Memory B cell (primary cell): ENCODE measurements around the gene HNRNPK.

Experiments
- ATAC-seq: fragments of 150-1000 bp; cut with Tn5 transposase; 2 replicates; pipeline ENCODE4 v1.10.0; 2021; ENCODE audit warnings: low read depth, mild to moderate bottlenecking, moderate library complexity
- DNase-seq, 2 donors: peaks; one replicate each; pipeline ENCODE4 v3.0.0; 2022; ENCODE audit warnings: low spot score in 2 of 2
- H3K27ac Mint-ChIP-seq: one replicate; pipeline ENCODE4 v1.8.0; 2022; ENCODE audit warnings: mild to moderate bottlenecking, moderate library complexity, mixed read lengths
- H3K27me3 Mint-ChIP-seq: one replicate; pipeline ENCODE4 v1.8.0; 2022; ENCODE audit warnings: mixed read lengths
- H3K36me3 Mint-ChIP-seq: one replicate; pipeline ENCODE4 v1.8.0; 2022; ENCODE audit warnings: mild to moderate bottlenecking, mixed read lengths
- H3K4me1 Mint-ChIP-seq: one replicate; pipeline ENCODE4 v1.8.0; 2022; ENCODE audit warnings: mixed read lengths
- H3K4me3 Mint-ChIP-seq: one replicate; pipeline ENCODE4 v1.8.0; 2022; ENCODE audit warnings: mild to moderate bottlenecking, moderate library complexity, mixed read lengths
- H3K9me3 Mint-ChIP-seq: one replicate; pipeline ENCODE4 v1.8.0; 2022; ENCODE audit warnings: mixed read lengths

The HNRNPK gene

DNA sequence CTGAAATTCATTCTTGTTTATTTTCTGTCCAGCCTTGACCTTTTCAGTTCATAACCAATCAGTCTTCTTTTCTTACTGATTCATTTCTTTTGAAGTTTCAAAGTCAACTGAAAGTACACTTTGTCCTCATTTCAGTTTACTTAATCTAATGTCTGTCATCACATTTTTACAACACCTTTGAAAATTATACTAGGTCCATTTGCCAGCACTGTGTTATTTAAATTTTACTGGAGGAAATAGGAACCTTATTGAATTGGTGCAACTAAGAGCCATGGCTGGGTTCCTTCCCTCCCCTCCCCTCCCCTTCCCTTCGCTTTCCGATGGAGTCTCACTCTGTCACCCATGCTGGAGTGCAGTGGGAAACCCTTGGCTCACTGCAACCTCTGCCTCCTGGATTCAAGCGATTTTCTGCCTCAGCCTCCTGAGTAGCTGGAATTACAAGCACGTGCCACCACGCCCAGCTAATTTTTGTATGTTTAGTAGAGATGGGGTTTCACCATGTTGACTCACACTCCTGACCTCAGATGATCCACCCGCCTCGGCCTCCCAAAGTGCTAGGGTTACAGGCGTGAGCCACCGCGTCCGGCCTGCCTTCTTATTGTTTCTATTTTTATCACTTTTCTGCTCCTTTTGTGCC is 6.9 kb upstream of the HNRNPK start:
- Mint-ChIP-seq H3K4me1 (peaks cover 15% of the 10 kb centered on the region), H3K27ac (no peak overlapping the region), H3K36me3 (peaks cover 10% of the 10 kb centered on the region), H3K9me3 (no peaks in the 10 kb centered on the region), H3K4me3 (no peak overlapping the region), H3K27me3 (no peaks in the 10 kb centered on the region)
- DNase-seq (no peak), ATAC-seq (no peak)

DNA sequence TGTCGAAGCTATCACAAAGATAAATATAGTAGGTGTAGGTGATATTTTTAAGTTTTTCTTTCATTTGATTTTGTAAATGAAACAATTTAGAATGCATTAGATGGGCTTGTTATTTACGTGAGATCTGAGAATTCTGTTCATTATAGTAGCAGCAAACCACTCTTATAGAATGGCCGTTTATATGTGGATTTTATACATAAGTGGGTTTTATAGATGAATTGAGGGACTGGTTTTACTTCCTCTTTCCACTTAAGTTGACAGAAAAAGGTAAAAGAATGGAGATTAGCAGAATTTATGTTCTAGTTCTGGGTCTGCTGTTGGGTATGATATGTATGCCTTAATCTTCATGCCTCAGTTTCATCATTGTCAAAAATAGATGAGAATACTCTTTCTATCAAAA is 6.2 kb upstream of the HNRNPK start:
- no peaks in the 10 kb centered on the region for H3K27me3 Mint-ChIP-seq
- peaks cover 20% of the 10 kb centered on the region for H3K4me1 Mint-ChIP-seq
- peak overlapping the region; percentile 51 for H3K4me3 Mint-ChIP-seq
- ATAC-seq: peak; percentile 76
- no peak for DNase-seq
- no peaks in the 10 kb centered on the region for H3K9me3 Mint-ChIP-seq
- H3K27ac Mint-ChIP-seq: no peak overlapping the region
- H3K36me3 Mint-ChIP-seq: peaks cover 8% of the 10 kb centered on the region

DNA sequence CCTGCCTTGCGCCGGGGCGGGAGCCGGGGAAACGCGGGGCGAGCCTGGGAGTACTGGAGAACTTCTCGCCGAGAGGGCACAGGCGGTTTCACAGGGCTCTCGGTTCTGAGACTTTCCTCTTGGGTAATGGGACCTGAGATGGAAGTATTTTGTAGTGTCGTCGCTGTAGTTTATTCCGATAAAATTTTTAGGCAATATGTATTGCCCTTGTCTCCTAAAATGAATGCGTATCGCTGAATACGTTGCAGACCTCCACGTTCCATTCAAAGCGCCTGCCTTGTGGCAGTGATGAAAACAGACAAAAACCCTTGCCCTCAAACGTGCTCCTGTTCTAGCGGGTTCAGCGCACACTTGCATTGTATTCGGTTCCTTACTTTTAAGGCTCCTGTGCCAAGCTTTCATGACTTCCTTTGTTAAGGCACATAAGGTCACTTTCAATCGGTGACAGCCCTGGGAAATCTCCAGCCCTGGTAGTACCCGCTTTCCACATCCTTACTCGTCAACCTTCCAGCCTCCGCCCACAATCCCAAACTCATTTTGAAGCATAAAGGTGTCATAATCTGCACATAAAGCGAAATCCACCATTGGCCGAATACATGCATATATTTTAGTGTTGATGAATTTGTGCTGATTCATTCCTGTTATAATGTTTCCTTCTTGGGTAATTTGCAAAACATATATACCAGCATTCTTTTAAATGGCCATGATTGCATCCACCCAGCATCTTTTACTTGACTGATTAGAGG is 1.3 kb upstream of the HNRNPK start:
- H3K9me3 Mint-ChIP-seq: no peaks in the 10 kb centered on the region
- peak overlapping the region; percentile 99 for H3K4me3 Mint-ChIP-seq
- peaks cover 8% of the 10 kb centered on the region for H3K36me3 Mint-ChIP-seq
- no peaks in the 10 kb centered on the region for H3K27me3 Mint-ChIP-seq
- DNase-seq (peak in 1 of 2 donors; percentile 46), ATAC-seq (no peak)
- peaks cover 16% of the 10 kb centered on the region for H3K4me1 Mint-ChIP-seq
- peak overlapping the region; percentile 100 for H3K27ac Mint-ChIP-seq

DNA sequence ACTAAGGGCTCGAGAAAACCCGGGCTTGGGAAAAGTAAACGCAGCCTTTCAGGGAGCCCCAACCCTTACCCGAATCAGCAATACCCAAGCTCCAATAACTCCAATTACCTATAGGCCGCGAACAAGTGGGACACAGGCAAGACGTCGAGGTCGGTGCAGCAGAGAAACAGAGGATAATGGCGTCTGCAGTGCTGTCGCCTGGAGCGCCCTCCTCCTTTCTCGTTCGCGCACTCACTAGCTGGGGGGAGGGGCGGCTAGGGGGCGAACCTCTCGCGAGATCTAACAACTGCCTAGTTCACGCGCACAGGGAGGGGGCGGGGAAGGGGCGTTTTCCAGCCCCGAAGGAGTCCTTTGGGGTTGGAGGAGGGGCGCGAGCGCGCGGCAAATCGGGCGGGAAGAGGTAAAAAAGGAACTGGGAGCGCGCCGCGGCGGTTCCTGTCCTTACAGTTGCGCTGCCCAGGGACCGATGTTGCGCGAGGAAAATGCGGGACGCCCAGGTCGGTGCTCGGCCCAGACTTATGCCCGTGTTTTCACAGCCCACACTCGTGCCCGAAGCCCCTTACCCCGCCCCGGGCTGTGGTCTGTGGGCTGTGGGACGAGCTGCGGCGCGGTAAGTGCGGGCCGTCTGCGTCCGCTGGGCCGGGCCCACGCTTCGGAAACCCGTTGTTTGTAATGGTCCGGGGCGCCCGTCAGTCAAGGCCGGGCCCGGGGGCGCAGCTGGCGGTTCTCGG is 545 bp upstream of the HNRNPK start, which contains the start of gene RMI1:
Gene RMI1 (plus strand): TSS at position 411 of the 731 bp plus-strand sequence. CDS start 20,182 bp downstream, outside the sequence.
- H3K27me3 Mint-ChIP-seq: no peaks in the 10 kb centered on the region
- ATAC-seq: peak; percentile 75
- DNase-seq: peak; percentile 98 to 99
- H3K36me3 Mint-ChIP-seq: peaks cover 13% of the 10 kb centered on the region
- H3K27ac Mint-ChIP-seq: peak within 1 kb of the TSS; percentile 100
- H3K4me3 Mint-ChIP-seq: peak within 1 kb of the TSS; percentile 99
- no peaks in the 10 kb centered on the region for H3K9me3 Mint-ChIP-seq
- H3K4me1 Mint-ChIP-seq: peaks cover 16% of the 10 kb centered on the region

DNA sequence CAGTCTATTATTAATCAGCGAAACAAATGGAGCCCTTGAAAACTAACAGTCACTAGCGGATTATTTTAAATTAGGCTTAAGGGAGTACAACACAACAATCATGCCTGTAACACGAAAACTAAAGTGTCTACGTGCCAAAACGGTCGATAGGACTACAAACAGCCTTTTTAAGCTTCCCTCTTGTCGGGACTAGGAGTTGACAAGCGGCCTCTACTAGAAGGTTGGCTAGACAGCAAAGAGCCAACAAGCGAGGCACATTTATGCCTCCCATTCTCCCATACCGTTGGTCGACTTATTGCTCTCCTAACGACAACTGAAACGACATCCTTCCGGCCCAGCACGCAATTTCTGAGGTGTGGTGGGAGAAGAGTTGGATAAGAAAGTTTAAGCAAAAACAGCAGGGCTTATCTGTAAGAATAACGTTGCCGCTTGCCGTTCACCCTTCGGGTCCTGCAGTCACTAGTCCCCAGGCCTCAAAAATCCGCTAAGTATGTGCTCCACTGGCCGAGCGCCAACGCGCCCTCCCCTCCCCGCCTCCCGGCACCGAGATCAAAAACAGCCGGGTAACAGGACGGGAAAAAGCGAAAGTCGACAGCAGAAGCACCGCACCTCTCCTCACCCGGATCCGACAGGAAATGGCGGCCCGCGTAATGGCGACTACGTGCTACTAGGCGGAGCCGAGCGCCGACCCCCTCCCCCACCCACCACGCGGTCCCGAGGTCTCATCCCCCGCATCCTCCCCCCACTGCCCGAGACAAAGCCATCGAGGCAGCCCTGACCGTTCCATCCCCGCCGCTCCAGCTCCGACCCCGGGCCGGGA is 813 bp downstream of the HNRNPK start:
- Mint-ChIP-seq H3K9me3 (no peaks in the 10 kb centered on the region), H3K4me1 (peaks cover 28% of the 10 kb centered on the region)
- peak; percentile 71 to 73 for DNase-seq

DNA sequence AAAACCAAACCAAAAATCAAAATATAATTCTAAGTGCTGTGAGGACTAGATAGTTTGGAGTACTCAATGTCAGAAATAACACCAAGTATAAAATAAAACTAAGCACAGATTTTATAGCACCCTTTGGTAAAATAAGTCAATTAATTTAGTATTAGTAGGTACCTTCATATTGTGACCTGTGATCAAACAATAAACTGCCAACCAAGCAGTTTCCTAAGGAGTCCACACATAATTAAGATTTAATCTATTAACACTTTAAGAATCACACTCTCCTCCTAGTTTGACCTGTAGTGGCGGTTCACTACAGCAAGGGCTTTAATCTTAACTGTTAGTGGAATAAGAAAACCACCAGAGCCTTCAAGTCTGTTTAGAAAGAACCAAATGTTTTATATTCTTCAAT is 2.8 kb downstream of the HNRNPK start:
- ATAC-seq (no peak), DNase-seq (no peak)
- H3K4me3 Mint-ChIP-seq: no peak overlapping the region
- H3K36me3 Mint-ChIP-seq: peaks cover 31% of the 10 kb centered on the region
- peaks cover 31% of the 10 kb centered on the region for H3K4me1 Mint-ChIP-seq
- no peaks in the 10 kb centered on the region for H3K27me3 Mint-ChIP-seq
- peak overlapping the region; percentile 6 for H3K27ac Mint-ChIP-seq
- no peaks in the 10 kb centered on the region for H3K9me3 Mint-ChIP-seq

More for the DNA sequence above, 813 bp downstream of the HNRNPK start:
- Mint-ChIP-seq H3K27ac (peak overlapping the region; percentile 100), H3K4me3 (peak overlapping the region; percentile 99), H3K36me3 (peaks cover 27% of the 10 kb centered on the region), H3K27me3 (no peaks in the 10 kb centered on the region)
- ATAC-seq: peak; percentile 42

DNA sequence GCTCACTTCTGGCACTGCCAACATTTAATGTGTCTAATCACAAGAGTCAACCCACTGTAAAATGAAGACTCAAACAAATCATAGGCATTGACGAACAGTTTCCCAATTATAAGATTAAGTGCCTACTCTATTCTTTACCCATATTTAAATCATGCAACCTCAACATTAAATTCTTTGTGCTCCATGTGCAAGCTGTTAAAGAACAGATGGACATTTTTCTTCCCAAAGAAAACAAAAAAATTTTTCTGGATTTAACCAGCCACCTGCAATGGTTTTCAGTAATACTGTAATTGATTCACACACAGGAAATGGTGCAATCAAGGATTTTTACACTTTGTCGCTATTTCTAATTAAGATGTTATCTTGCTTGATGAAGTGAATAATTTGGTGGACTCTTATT is 3.6 kb downstream of the HNRNPK start:
- Mint-ChIP-seq H3K27me3 (no peaks in the 10 kb centered on the region), H3K27ac (no peak overlapping the region), H3K4me3 (no peak overlapping the region), H3K4me1 (peaks cover 27% of the 10 kb centered on the region), H3K9me3 (no peaks in the 10 kb centered on the region), H3K36me3 (peaks cover 35% of the 10 kb centered on the region)
- DNase-seq (no peak), ATAC-seq (no peak)

DNA sequence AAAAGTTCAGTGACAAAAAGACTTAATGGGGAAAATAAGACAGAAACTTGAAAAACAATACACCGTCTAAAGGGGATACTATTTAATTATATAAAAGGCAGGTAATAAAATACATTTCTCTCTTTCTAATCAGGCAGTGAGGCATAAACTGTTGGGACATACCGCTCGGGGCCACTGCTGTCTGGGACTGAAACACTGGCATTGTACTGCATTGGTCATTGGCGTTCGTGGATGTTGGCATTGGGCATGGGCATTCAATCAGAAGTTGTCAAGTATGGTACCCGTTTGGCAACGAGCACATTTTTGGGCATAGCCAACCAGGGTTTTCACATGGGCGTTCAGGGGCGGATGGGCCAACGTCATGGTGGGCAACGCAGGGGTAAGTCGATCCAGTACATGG is 4.7 kb downstream of the HNRNPK start:
- no peak for ATAC-seq
- Mint-ChIP-seq H3K9me3 (no peaks in the 10 kb centered on the region), H3K4me3 (no peak overlapping the region), H3K27ac (peak overlapping the region; percentile 75), H3K4me1 (peaks cover 24% of the 10 kb centered on the region), H3K36me3 (peaks cover 35% of the 10 kb centered on the region), H3K27me3 (no peaks in the 10 kb centered on the region)
- DNase-seq: no peak

DNA sequence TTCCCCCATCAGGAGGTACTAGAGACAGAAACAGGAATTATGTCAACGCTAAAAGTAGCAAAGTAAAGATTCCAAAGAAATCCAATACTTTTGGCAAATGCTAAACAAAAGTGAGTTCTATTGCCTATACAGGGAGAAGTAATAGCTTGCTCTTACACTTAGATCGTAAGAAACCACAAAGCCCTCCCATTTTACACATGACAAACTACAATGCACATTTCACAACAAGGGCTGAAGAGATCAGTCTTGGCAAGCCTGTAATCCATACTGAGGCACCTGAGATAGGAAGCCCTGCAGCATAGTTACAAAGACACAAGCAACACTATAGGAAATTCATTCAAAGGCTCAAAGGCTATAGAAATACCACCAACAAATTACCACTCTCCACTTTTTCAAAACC is 7.7 kb downstream of the HNRNPK start:
- Mint-ChIP-seq H3K27me3 (no peaks in the 10 kb centered on the region), H3K4me1 (peaks cover 18% of the 10 kb centered on the region), H3K27ac (no peak overlapping the region), H3K9me3 (no peaks in the 10 kb centered on the region), H3K36me3 (peaks cover 38% of the 10 kb centered on the region), H3K4me3 (no peak overlapping the region)
- no peak for ATAC-seq
- DNase-seq: no peak

DNA sequence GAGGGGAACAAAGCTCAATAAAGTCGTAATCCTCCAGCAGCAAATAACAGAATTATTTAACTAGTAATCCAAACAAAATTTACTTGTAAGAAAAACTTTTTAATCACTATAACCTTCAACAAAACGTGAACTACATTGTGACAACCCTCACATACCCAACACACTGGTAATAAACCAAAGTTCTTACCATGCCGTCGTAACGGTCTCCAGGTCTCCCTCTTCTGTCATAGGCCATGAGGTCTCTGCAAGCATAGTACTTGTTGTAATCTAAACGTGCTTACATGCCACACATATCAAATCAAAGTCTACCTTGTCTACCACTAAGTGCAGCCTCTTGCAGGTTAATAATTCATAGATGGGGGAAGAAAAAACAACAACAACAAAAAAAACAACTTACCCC is 8.5 kb downstream of the HNRNPK start:
- Mint-ChIP-seq H3K36me3 (peaks cover 42% of the 10 kb centered on the region), H3K27me3 (no peaks in the 10 kb centered on the region), H3K27ac (no peak overlapping the region), H3K4me3 (no peak overlapping the region), H3K4me1 (peaks cover 20% of the 10 kb centered on the region), H3K9me3 (no peaks in the 10 kb centered on the region)
- no peak for DNase-seq
- ATAC-seq: no peak

DNA sequence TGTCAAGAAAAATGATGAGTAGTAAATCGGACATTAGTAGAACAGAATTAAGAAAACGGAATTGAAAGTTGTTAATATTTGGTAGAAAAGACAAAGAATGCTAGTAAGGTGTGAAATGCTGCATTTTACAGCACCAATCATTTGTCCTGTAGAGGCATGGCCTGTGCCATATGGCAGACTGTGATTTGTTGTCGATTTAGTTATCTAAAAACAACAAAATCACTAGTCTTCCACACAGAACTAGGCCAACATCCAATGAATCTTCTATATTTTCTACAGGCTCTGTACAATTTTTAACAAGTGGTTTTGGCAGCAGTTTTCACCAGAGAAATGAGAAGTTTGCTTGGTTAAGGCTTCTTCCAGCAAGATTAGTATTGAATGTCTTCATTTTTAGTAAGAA is 10.4 kb downstream of the HNRNPK start:
- Mint-ChIP-seq H3K9me3 (no peaks in the 10 kb centered on the region), H3K4me1 (peaks cover 15% of the 10 kb centered on the region), H3K27ac (no peak overlapping the region), H3K4me3 (no peak overlapping the region), H3K27me3 (no peaks in the 10 kb centered on the region), H3K36me3 (peaks cover 27% of the 10 kb centered on the region)
- no peak for ATAC-seq
- no peak for DNase-seq

DNA sequence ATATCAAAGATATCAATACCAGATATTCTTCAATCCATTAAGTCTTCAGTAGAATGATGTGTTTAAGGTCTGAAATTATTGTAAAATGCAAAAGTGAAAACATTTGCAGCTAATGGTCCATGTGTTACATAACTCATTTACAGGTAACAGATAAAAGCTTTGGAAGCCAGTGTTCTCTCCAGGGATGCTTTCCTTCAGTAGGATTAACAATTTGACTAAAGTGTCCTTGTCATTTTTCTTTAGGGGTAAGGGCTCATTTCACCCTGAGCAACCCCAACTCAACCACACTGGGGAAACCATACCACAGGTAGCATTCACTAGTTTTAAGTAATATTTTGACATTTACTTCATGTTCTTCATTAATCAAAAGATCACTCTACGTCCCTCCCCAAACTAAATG is 12.9 kb downstream of the HNRNPK start:
- H3K4me3 Mint-ChIP-seq: no peak overlapping the region
- DNase-seq: no peak
- H3K27me3 Mint-ChIP-seq: no peaks in the 10 kb centered on the region
- peaks cover 18% of the 10 kb centered on the region for H3K36me3 Mint-ChIP-seq
- no peak for ATAC-seq
- H3K27ac Mint-ChIP-seq: peak overlapping the region; percentile 84
- H3K9me3 Mint-ChIP-seq: no peaks in the 10 kb centered on the region
- H3K4me1 Mint-ChIP-seq: peaks cover 9% of the 10 kb centered on the region

DNA sequence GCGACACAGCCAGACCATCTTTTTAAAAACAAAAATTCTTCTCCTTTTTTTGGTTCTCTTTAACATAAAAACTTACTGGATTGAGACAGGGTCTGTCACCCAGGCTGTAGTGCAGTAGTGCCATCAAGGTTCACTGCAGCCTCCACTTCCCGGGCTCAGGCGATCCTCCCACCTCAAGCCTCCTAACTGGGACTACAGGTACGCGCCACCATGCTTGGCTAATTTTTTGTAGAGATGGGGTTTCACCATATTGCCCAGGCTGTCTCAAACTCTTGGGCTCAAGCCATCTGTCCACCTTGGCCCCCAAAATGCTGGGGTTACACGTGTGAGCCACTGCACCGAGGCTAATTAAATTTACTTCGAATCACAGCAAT is 13.8 kb downstream of the HNRNPK start:
- Mint-ChIP-seq H3K27me3 (no peaks in the 10 kb centered on the region), H3K9me3 (no peaks in the 10 kb centered on the region), H3K27ac (peak overlapping the region; percentile 58), H3K4me1 (peaks cover 9% of the 10 kb centered on the region), H3K36me3 (peaks cover 15% of the 10 kb centered on the region), H3K4me3 (no peak overlapping the region)
- ATAC-seq: no peak
- DNase-seq: no peak
